Muscle layer of colon (tissue), 2 donors: ENCODE measurements around the gene SMS.
"Not testable (repeated sequence)": the region's sequence is repeated elsewhere in the genome, so short reads cannot be mapped to it uniquely, and the experiment has no call there.

Source experiments
- H3K27ac ChIP-seq: one replicate; pipeline ENCODE4 v1.7.0; 2013; ENCODE audit warnings: low read depth, mild to moderate bottlenecking, low read length, moderate library complexity
- H3K27me3 ChIP-seq, 2 donors: one replicate each; pipeline ENCODE4 v1.7.0; 2013; ENCODE audit warnings: low read length in 2 of 2, mild to moderate bottlenecking in 2 of 2; ENCODE audit not compliant: insufficient read depth in 2 of 2, control insufficient read depth in 1 of 2
- H3K36me3 ChIP-seq: one replicate; pipeline ENCODE4 v1.7.0; 2013; ENCODE audit warnings: mild to moderate bottlenecking, low read length; ENCODE audit not compliant: insufficient read depth
- H3K4me1 ChIP-seq: one replicate; pipeline ENCODE4 v1.7.0; 2013; ENCODE audit warnings: mild to moderate bottlenecking, low read length; ENCODE audit not compliant: insufficient read depth
- H3K4me3 ChIP-seq, 2 donors: one replicate each; pipeline ENCODE4 v1.7.0; 2013; ENCODE audit warnings: low read length in 2 of 2, low read depth in 1 of 2, mild to moderate bottlenecking in 1 of 2, moderate library complexity in 1 of 2
- H3K9ac ChIP-seq: one replicate; pipeline ENCODE4 v1.7.0; 2013; ENCODE audit warnings: low read length
- H3K9me3 ChIP-seq: one replicate; pipeline ENCODE4 v1.7.0; 2013; ENCODE audit warnings: mild to moderate bottlenecking, low read length
- donor health status: abdominal sarcoma.
- donor health status: Adenocarcinoma of cecum.

SMS gene

DNA sequence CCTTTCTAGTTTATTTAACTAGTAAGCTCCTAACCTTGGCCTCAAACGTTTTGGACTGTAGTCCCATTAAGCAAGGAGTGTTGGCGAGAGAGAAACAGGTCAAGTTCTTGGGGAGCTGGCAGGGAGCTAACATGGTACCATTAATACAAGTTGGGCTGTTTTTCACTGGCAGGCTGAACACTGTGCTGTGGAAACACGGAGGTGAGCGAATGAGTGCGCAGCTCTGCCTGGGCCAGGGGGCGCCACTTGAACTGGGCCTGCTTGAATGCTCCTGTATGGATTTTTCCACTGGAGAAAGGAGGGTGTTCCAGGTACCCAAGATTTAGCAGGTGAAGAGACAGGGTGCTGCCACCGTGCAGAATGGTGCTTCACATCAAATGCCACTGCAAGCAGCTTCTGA is 7.4 kb upstream of the SMS start:
- H3K4me3 ChIP-seq, result no peak overlapping the region
- H3K4me1 ChIP-seq, result no peaks in the 10 kb centered on the region
- no peaks in the 10 kb centered on the region for H3K9me3 ChIP-seq
- H3K36me3 ChIP-seq, result no peaks in the 10 kb centered on the region
- no peak overlapping the region for H3K27ac ChIP-seq
- no peaks in the 10 kb centered on the region for H3K27me3 ChIP-seq
- H3K9ac ChIP-seq, result no peak overlapping the region

DNA sequence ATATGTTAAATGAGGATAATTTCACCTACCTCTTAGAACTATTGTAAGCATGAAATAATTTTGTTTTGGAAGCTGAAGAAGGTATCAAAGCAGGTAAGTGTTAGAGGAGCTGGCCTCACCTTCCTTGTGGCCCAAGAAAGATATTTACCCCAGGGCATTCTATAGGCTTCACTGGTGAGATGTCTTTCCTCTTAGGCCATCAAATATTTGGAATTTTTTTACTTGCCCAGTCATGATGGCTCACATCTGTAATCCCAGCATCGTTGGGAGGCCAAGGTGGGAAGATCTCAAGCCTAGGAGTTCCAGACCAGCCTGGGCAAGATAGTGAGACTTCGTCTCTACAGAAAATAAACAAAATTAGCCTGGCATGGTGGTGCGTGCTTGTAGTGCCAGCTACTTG is 6.1 kb upstream of the SMS start:
- Histone ChIP-seq H3K4me1 (peaks cover under 1% of the 10 kb centered on the region), H3K27me3 (no peaks in the 10 kb centered on the region), H3K9me3 (no peaks in the 10 kb centered on the region), H3K9ac (no peak overlapping the region), H3K4me3 (no peak overlapping the region), H3K27ac (no peak overlapping the region), H3K36me3 (no peaks in the 10 kb centered on the region)

DNA sequence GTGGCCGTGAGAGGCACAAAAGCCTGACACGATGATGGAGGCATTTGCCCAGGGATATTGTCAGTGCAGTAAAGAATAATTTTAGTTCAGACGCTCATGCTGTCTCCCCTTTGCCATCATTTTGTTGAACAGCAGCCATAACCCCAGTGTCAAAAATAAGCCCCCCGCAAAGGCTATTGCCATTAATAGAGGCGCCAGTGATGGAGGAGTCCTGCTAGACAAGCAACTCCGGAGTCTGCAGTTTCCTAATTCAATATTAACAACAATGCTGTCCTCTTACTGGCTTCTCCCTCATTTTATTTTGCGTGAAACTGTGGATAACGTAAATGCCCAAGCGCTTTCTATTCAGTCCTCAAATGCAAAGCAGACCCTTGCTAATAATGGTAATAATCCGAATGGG is 603 bp upstream of the SMS start:
- peak overlapping the region; percentile 52 for H3K27ac ChIP-seq
- no peaks in the 10 kb centered on the region for H3K9me3 ChIP-seq
- H3K27me3 ChIP-seq, result no peaks in the 10 kb centered on the region
- peak overlapping the region; percentile 38 to 51 for H3K4me3 ChIP-seq
- peaks cover 7% of the 10 kb centered on the region for H3K4me1 ChIP-seq
- H3K36me3 ChIP-seq, result no peaks in the 10 kb centered on the region
- H3K9ac ChIP-seq, result peak overlapping the region; percentile 9

DNA sequence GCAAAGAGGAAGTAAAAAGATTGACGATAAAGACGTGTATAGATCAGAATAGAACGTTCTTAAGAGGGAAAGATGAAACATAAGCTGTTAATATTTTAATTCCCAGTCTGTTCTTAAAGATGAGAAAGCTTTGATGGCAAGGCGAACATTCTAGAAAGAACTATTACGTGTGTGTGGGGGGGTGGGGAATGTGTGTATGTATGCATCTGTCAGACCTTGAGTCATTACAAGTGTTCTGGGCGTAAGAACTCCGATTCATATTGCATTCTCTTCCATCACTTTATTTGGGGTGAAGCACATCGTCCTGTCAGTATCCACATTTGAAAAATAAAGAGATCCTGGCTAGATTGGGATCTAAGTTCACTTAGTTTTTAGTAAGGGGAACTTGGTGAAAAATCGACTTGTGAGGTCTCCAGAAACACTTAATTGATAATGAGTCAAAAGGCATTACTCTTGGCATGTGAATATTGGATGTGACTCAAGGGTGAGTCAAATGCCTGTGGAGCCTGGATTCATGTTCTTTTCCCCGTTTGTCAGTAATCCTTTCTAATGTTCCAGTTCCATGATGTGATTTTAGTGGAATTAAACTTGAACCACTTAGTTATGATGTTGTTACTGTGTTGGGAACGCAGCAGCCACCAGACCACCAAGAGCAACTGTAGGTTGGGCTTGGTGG is 3.1 kb downstream of the SMS start:
- Histone ChIP-seq H3K4me1 (peaks cover 15% of the 10 kb centered on the region), H3K9ac (no peak overlapping the region)

DNA sequence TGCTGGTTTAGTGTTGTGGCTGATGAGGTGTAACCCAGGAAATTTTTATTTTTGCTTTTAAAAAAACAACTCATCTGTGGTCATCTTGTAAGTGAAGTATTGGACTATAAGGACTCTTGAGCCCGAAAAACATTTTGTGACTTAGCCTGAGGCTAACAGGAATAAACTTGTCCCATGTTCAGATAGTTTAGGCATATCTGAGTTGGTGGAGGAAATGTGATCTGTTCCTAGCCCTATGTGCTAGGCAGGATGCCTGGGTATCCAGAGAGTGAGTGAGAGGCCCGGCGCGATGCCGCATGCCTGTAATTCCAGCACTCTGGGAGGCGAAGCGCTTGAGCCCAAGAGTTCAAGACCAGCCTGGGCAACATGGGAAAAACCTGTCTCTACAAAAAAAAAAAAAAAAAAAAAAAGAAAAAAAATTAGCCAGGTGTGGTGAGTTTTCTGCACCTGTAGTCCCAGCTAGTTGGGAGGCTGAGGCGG is 3.7 kb downstream of the SMS start:
- no peaks in the 10 kb centered on the region for H3K9me3 ChIP-seq
- peaks cover 15% of the 10 kb centered on the region for H3K4me1 ChIP-seq
- H3K4me3 ChIP-seq, result no peak overlapping the region
- no peak overlapping the region for H3K27ac ChIP-seq
- H3K9ac ChIP-seq, result no peak overlapping the region
- no peaks in the 10 kb centered on the region for H3K27me3 ChIP-seq
- H3K36me3 ChIP-seq, result no peaks in the 10 kb centered on the region

More for the DNA sequence above, 3.1 kb downstream of the SMS start:
- Histone ChIP-seq H3K27ac (no peak overlapping the region), H3K4me3 (no peak overlapping the region), H3K9me3 (no peaks in the 10 kb centered on the region), H3K36me3 (no peaks in the 10 kb centered on the region), H3K27me3 (no peaks in the 10 kb centered on the region)

DNA sequence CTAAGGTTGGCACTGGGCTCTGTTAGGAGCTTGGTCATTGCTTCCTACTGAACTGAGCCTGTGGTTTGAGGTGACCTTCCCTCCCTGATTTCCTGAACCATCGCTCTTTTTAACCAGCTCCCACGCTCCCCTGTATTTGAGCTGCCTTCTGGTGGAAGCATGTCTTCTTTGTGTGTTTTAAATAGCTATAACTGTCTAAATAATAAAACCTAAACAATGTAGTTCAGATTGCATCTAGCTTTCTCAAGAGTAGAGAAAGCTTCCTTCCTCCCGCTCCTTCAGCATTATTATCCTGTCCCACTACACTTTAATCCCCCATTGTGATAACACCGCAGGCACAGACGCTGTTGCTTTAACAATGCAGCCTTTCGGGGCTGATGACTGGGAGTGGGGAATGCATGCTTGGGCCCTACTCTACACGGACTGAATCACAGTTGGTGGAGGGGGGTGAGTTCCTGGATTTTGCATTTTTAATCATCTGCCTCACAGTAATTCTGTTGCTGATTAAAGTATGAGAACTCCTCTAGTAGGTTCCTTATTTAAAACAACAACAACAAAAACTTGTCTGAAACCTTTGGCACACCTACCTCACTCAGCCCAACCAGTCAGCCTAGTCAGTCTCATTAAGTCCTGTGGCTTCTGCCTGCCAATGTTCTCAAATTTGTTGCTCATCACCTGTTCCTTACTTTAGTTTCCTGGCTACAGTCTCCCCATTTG is 6.6 kb downstream of the SMS start:
- H3K9ac ChIP-seq, result no peak overlapping the region
- H3K4me1 ChIP-seq, result peaks cover 17% of the 10 kb centered on the region
- no peaks in the 10 kb centered on the region for H3K9me3 ChIP-seq
- H3K4me3 ChIP-seq, result no peak overlapping the region
- no peaks in the 10 kb centered on the region for H3K27me3 ChIP-seq
- H3K36me3 ChIP-seq, result no peaks in the 10 kb centered on the region
- peak overlapping the region; percentile 23 for H3K27ac ChIP-seq

DNA sequence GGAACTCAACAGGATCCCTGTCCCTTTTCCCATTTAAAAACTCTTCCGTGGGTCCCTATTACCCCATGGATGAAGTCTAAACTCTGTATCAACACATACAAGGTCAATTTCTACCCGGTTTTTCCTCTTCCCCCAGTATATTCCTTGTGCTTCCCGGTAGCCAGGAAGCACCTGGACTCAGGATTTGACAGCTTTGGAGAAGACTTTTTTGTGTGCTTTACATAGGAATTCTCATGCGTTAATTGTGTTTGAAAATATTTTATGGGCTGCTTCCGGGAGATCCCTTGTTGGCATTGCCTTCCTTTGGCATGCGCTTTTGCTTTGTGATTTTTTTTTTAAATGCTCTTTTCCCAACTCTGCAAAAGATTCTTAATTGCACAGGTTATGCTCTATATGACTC is 7.2 kb downstream of the SMS start:
- Histone ChIP-seq H3K27ac (no peak overlapping the region), H3K4me1 (peaks cover 15% of the 10 kb centered on the region)

DNA sequence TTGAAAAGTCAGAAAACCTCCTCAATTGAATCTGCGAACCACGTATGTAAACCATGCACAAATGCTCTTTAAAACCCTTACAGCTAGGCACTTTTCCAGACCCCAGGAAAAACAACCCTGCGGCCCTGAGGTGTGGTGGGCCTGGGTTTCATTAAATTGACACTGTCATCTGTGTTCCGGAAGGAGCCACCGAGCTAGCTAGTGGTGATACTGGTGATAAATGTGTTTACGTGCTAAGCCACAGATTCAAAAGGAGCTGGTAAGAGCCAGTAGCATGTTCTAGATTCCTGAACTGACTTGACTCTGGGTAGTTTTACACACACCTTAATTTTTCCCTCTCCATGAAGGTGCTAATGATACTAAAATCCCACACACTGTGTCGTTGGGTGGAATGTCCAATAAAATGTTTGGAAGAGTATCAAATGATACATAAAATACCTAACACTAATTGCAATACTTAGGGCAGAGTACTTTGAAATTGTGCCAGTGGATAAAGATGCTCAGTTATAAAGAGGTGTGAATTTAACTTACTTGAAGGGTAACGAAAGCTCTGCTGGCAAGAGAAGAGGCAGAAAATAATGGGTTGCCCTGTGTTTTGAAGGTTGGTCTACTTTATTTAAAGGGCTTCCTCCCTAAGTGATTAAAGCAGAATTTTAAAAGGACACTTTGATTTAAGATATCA is 8.5 kb downstream of the SMS start:
- H3K4me1 ChIP-seq, result peaks cover 15% of the 10 kb centered on the region
- H3K27ac ChIP-seq, result no peak overlapping the region
- no peaks in the 10 kb centered on the region for H3K27me3 ChIP-seq

More for the DNA sequence above, 7.2 kb downstream of the SMS start:
- H3K9ac ChIP-seq, result no peak overlapping the region
- H3K36me3 ChIP-seq, result no peaks in the 10 kb centered on the region
- no peaks in the 10 kb centered on the region for H3K27me3 ChIP-seq
- H3K4me3 ChIP-seq, result no peak overlapping the region
- no peaks in the 10 kb centered on the region for H3K9me3 ChIP-seq

DNA sequence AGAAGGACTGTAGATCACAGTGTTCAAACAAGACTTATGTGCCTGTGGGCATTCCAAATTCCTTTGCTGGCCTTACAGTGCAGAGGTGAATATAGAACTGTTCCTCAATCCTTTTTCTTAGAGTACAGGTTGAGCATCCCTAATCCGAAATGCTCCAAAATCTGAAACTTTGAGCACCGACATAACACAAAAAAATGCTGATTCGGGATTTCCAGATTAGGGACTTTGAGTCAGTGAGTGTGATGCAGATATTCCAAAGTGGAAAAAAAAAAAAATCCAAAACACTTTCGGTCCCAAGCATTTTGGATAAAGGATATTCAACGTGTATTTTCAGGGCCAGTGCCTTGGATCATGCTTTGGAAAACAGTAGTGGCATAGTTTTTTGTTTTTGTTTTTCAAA is 9.2 kb downstream of the SMS start:
- Histone ChIP-seq H3K36me3 (no peaks in the 10 kb centered on the region), H3K4me1 (peaks cover 15% of the 10 kb centered on the region), H3K27ac (no peak overlapping the region), H3K9ac (no peak overlapping the region), H3K27me3 (no peaks in the 10 kb centered on the region), H3K9me3 (no peaks in the 10 kb centered on the region), H3K4me3 (no peak overlapping the region)

More for the DNA sequence above, 8.5 kb downstream of the SMS start:
- no peak overlapping the region for H3K4me3 ChIP-seq
- no peaks in the 10 kb centered on the region for H3K9me3 ChIP-seq
- H3K36me3 ChIP-seq, result no peaks in the 10 kb centered on the region
- H3K9ac ChIP-seq, result no peak overlapping the region

DNA sequence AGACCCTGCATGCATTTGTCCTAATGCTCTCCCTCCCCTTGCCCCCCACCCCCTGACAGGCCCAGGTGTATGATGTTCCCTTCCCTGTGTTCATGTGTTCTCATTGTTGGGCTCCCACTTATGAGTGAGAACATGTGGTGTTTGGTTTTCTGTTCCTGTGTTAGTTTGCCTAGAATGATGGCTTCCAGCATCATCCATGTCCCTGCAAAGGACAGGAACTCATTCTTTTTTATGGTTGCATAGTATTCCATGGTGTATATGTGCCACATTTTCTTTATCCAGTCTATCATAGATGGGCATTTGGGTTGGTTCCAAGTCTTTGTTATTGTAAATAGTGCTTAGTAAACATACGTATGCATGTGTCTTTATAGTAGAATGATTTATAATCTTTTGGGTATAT is 10.0 kb downstream of the SMS start:
- H3K4me3 ChIP-seq, H3K9me3 ChIP-seq, H3K27ac ChIP-seq, H3K27me3 ChIP-seq, H3K9ac ChIP-seq, H3K36me3 ChIP-seq: not testable (repeated sequence)
- H3K4me1 ChIP-seq, result peaks cover 23% of the 10 kb centered on the region

DNA sequence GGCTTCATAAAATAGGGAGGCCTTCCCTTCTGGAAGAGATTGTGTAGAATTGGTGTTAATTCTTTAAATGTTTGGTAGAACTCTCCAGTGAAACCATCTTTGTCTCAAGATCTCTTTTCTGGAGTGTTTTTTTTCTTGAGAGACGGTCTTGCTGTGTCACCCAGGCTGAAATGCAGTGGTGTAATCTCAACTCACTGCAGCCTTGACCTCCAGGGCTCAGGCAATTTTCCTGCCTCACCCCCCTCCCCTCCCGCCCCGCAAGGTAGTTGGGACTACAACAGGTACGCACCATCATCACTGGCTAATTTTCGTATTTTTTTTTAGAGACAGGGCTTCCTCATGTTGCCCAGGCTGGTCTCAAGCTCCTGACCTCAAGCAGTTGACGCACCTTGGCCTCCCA is 12.1 kb downstream of the SMS start:
- no peak overlapping the region for H3K9ac ChIP-seq
- no peak overlapping the region for H3K27ac ChIP-seq
- H3K4me1 ChIP-seq, result peaks cover 25% of the 10 kb centered on the region
- H3K4me3 ChIP-seq, result no peak overlapping the region
- no peaks in the 10 kb centered on the region for H3K27me3 ChIP-seq
- no peaks in the 10 kb centered on the region for H3K9me3 ChIP-seq
- H3K36me3 ChIP-seq, result no peaks in the 10 kb centered on the region
